ENCODE measurements around the gene CST7.

DNA sequence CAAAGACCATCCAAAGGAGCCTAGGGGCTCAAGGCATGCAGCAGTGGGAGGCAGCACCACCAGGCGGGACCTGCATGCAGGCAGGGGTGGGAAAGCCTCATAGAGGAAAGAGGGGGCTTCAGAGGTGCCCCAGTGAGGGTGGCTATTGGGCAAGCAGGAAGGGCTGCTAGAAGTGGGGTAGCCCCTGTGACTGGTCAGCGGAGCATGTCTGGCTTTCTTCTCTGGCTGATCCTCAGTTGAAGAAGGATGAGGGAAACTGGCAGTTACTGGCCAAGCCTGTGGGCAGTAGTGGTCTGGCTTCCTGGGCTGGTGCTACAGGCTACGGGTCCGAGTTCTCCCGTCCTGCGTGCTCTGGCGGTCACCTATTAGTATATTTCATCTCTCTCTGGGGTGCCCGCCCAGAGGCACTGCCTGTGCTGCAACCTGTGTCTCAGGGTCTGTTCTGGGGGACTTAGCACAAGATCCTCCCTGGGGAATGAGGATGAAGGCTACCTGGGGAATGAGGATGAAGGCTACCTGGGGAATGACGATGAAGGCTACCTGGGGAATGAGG, 35.9 kb upstream of the CST7 start:
- TF ChIP-seq, protein P1, sequence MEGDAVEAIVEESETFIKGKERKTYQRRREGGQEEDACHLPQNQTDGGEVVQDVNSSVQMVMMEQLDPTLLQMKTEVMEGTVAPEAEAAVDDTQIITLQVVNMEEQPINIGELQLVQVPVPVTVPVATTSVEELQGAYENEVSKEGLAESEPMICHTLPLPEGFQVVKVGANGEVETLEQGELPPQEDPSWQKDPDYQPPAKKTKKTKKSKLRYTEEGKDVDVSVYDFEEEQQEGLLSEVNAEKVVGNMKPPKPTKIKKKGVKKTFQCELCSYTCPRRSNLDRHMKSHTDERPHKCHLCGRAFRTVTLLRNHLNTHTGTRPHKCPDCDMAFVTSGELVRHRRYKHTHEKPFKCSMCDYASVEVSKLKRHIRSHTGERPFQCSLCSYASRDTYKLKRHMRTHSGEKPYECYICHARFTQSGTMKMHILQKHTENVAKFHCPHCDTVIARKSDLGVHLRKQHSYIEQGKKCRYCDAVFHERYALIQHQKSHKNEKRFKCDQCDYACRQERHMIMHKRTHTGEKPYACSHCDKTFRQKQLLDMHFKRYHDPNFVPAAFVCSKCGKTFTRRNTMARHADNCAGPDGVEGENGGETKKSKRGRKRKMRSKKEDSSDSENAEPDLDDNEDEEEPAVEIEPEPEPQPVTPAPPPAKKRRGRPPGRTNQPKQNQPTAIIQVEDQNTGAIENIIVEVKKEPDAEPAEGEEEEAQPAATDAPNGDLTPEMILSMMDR (IDR thresholded peaks at IDR 0.05), result no peak
- TF ChIP-seq, protein P2, sequence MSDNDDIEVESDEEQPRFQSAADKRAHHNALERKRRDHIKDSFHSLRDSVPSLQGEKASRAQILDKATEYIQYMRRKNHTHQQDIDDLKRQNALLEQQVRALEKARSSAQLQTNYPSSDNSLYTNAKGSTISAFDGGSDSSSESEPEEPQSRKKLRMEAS (IDR thresholded peaks at IDR 0.05; ENCODE audit: low read depth), result no peak
- TF ChIP-seq TAF1 (IDR thresholded peaks at IDR 0.05; ENCODE audit: borderline replicate concordance, low read depth, low read length), result no peak
- TF ChIP-seq RXRA (IDR thresholded peaks at IDR 0.05; ENCODE audit: borderline replicate concordance, low read depth), result no peak
- TF ChIP-seq POLR2AphosphoS5 (IDR thresholded peaks at IDR 0.05; ENCODE audit: low read depth, low read length), result no peak
- TF ChIP-seq, protein P3, sequence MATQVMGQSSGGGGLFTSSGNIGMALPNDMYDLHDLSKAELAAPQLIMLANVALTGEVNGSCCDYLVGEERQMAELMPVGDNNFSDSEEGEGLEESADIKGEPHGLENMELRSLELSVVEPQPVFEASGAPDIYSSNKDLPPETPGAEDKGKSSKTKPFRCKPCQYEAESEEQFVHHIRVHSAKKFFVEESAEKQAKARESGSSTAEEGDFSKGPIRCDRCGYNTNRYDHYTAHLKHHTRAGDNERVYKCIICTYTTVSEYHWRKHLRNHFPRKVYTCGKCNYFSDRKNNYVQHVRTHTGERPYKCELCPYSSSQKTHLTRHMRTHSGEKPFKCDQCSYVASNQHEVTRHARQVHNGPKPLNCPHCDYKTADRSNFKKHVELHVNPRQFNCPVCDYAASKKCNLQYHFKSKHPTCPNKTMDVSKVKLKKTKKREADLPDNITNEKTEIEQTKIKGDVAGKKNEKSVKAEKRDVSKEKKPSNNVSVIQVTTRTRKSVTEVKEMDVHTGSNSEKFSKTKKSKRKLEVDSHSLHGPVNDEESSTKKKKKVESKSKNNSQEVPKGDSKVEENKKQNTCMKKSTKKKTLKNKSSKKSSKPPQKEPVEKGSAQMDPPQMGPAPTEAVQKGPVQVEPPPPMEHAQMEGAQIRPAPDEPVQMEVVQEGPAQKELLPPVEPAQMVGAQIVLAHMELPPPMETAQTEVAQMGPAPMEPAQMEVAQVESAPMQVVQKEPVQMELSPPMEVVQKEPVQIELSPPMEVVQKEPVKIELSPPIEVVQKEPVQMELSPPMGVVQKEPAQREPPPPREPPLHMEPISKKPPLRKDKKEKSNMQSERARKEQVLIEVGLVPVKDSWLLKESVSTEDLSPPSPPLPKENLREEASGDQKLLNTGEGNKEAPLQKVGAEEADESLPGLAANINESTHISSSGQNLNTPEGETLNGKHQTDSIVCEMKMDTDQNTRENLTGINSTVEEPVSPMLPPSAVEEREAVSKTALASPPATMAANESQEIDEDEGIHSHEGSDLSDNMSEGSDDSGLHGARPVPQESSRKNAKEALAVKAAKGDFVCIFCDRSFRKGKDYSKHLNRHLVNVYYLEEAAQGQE (IDR thresholded peaks at IDR 0.05; ENCODE audit: low read depth, low read length), result no peak
- TF ChIP-seq MXI1 (IDR thresholded peaks at IDR 0.05; ENCODE audit: low read depth, low read length), result no peak
- TF ChIP-seq RAD21 (IDR thresholded peaks at IDR 0.05; ENCODE audit: low read length), result no peak
- TF ChIP-seq, protein P4, sequence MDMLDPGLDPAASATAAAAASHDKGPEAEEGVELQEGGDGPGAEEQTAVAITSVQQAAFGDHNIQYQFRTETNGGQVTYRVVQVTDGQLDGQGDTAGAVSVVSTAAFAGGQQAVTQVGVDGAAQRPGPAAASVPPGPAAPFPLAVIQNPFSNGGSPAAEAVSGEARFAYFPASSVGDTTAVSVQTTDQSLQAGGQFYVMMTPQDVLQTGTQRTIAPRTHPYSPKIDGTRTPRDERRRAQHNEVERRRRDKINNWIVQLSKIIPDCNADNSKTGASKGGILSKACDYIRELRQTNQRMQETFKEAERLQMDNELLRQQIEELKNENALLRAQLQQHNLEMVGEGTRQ (IDR thresholded peaks at IDR 0.05; ENCODE audit: borderline replicate concordance, low read depth, low read length), result no peak
- no peak for TF ChIP-seq SIN3A (IDR thresholded peaks at IDR 0.05; ENCODE audit: borderline replicate concordance, low read depth, low read length)
- TF ChIP-seq YY1 (IDR thresholded peaks at IDR 0.05; ENCODE audit: low read depth), result no peak

Measured in SK-N-SH (cell line).